ENCODE measurements around the gene MKRN2OS.

DNA sequence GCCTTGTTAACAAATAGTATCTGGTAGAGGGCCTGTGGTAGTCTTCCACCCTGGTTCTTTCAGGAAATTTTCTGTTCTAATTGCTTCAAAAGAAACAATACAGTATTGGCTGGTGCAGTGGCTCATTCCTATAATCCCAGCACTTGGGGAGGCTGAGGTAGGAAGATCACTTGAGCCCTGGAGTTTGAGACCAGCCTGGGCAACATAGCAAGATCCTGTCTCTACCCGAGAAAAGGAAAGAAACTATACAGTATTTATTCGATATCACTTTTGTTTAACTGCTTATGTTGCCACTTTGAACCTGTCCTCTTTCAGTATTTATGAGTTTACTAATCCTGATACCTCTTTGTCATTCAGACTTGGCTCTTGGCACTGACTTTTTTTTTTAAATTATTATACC, 16.1 kb upstream of the MKRN2OS start:
- TF ChIP-seq, protein P1, sequence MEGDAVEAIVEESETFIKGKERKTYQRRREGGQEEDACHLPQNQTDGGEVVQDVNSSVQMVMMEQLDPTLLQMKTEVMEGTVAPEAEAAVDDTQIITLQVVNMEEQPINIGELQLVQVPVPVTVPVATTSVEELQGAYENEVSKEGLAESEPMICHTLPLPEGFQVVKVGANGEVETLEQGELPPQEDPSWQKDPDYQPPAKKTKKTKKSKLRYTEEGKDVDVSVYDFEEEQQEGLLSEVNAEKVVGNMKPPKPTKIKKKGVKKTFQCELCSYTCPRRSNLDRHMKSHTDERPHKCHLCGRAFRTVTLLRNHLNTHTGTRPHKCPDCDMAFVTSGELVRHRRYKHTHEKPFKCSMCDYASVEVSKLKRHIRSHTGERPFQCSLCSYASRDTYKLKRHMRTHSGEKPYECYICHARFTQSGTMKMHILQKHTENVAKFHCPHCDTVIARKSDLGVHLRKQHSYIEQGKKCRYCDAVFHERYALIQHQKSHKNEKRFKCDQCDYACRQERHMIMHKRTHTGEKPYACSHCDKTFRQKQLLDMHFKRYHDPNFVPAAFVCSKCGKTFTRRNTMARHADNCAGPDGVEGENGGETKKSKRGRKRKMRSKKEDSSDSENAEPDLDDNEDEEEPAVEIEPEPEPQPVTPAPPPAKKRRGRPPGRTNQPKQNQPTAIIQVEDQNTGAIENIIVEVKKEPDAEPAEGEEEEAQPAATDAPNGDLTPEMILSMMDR (optimal IDR thresholded peaks at IDR 0.05 in 1 of 3, IDR thresholded peaks at IDR 0.05 in 1 of 3, conservative IDR thresholded peaks at IDR 0.05 in 1 of 3; ENCODE audit: extremely low read depth in 1 of 3, insufficient read depth in 2 of 3, low read length in 3 of 3) = no peak
- no peak for TF ChIP-seq EZH2 (IDR thresholded peaks at IDR 0.05; ENCODE audit: low read length)
